Muscle of leg (tissue), 11 donors: ENCODE results near the gene CDC42BPA. TPM values are rescaled to one million over a fixed set of nuclear protein-coding genes. Genes with fewer than 3 reads are reported as not detected.

ENCODE experiments used
- DNase-seq: peaks from one replicate; pipeline ENCODE4 v3.0.0; 2013
- H3K27ac ChIP-seq: one replicate; pipeline ENCODE4 v1.5.1; 2013; ENCODE audit warnings: mild to moderate bottlenecking, low read length, control low read depth
- H3K27me3 ChIP-seq: one replicate; pipeline ENCODE4 v1.6.1; 2013; ENCODE audit warnings: low read length; ENCODE audit not compliant: control insufficient read depth, insufficient read depth
- H3K36me3 ChIP-seq: one replicate; pipeline ENCODE4 v1.6.1; 2013; ENCODE audit warnings: low read length; ENCODE audit not compliant: control insufficient read depth, insufficient read depth
- H3K4me1 ChIP-seq: one replicate; pipeline ENCODE4 v1.6.1; 2013; ENCODE audit warnings: low read length; ENCODE audit not compliant: control insufficient read depth, insufficient read depth
- H3K4me3 ChIP-seq: one replicate; pipeline ENCODE4 v1.5.1; 2013; ENCODE audit warnings: low read length, control low read depth
- H3K9me3 ChIP-seq: replicated peaks from 2 replicates; pipeline ENCODE4 v1.6.1; 2013; ENCODE audit warnings: low read depth, low read length; ENCODE audit not compliant: control insufficient read depth
- WGBS: methylation state at CpG from one replicate; pipeline ENCODE4 v1.1.5; 2013; ENCODE audit warnings: missing lambda C conversion rate; ENCODE audit not compliant: insufficient coverage; 5-methylcytosine and 5-hydroxymethylcytosine counted together
- polyA plus RNA-seq, 8 donors: library from polyadenylated mRNA; unstranded; fragments of 120-200 nt; gene quantifications; one replicate each; pipeline versions ENCODE4 v1.2.1 to v1.2.3, GENCODE V29; 2013; ENCODE audit warnings: inconsistent platforms in 1 of 8, low replicate concordance in 1 of 8; ENCODE audit not compliant: insufficient read length in 8 of 8, insufficient read depth in 1 of 8
- total RNA-seq: library from RNA; stranded (reverse); fragments of 120-200 nt; gene quantifications from one replicate; pipeline ENCODE4 v1.2.4, GENCODE V29; 2013

Gene CDC42BPA
- total and polyA plus RNA-seq, 9 donors: 22.0 to 38.2 (median 29.3) TPM

DNA sequence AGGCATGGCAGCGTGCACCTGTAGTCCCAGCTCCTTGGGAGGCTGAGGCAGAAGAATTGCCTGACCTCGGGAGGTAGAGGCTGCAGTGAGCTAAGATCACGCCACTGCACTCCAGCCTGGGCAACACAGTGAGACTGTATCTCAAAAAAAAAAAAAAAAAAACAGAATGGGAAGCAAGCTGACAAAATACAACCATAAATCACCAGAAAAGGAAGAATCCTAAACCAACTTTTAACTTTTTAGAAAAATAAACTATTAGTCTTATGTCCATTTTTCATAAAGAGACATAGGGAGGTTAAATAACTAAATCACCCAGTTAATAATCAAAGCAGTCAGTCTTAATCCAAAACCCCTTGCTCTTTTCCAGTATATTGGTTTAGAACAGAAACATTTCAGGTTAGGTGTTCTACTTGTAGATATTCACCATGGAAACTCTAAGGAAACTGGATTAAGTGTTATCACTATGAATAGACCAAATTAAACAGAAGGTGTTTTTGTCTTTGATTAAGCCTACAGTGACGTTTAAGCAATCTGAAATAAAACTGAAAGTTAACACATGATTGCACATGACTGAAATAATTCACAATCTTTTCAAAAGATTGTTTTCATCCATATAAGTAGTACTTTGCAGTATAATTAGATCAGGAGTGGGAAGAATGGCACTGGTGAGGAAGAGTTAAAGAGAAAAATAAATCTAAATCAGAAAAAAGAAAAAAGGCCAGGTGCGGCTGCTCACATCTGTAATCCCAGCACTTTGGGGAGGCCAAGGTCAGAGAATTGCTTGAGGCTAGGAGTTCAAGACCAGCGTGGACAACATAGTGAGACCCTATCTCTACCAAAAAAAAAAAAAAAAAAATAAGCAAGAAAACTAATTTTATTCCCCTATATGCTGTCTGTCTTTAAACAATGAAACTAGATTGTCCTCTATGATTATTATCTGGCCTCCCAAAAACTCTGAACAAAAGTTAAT lies 9.6 kb downstream of the CDC42BPA start:
- Histone ChIP-seq H3K27ac (no peak overlapping the region), H3K36me3 (peaks cover 3% of the 10 kb centered on the region), H3K4me3 (no peak overlapping the region), H3K9me3 (no peaks in the 10 kb centered on the region), H3K27me3 (no peaks in the 10 kb centered on the region), H3K4me1 (no peaks in the 10 kb centered on the region)
- no peak for DNase-seq
- WGBS: 100% methylated on average over 1 of the region's 6 CpGs

- Histone ChIP-seq H3K27ac (no peak overlapping the region), H3K36me3 (no peaks in the 10 kb centered on the region), H3K9me3 (no peaks in the 10 kb centered on the region), H3K27me3 (no peaks in the 10 kb centered on the region), H3K4me3 (no peak overlapping the region), H3K4me1 (no peaks in the 10 kb centered on the region)
- WGBS: no CpG with 5 or more reads among the region's 3 CpGs
- DNase-seq: no peak
Observed at GRCh38 chr1:227306689-227307088, 11.6 kb downstream of the CDC42BPA start.

DNA sequence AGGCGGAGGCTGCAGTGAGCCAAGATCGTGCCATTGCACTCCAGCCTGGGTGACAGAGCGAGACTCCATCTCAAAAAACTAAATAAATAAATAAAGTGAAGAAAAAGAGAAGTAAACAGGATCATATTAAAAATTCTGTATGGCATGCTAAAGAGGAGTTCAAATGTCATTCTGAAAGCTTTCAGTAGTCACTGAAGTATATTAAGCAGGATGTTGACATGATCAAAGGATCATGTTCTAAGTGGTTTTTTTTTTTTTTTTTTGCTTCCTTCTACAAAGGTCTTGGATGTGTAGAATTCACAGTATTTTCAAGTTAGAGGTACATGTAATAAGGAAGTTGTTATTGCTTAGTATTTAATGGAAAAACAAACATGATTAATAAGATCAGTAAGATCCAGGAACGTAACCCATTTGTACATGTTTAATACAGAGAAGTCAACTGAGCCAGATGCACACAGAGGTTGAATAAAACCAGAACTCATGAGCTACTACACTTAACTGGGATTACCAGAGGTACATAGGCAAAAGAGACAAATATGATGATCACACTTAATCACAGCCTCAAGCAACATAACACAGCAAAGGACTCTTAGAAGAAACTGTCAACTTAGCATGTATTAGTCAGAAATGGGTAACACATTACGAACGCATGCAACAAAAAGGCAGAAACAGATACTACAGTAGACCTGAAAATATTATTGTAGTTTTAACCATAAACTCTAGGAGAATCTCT lies 12.2 kb downstream of the CDC42BPA start:
- H3K4me3 ChIP-seq: no peak overlapping the region
- no peaks in the 10 kb centered on the region for H3K27me3 ChIP-seq
- DNase-seq: no peak
- H3K4me1 ChIP-seq: no peaks in the 10 kb centered on the region
- WGBS: no CpG with 5 or more reads among the region's 6 CpGs
- H3K36me3 ChIP-seq: no peaks in the 10 kb centered on the region
- no peaks in the 10 kb centered on the region for H3K9me3 ChIP-seq
- H3K27ac ChIP-seq: no peak overlapping the region

DNA sequence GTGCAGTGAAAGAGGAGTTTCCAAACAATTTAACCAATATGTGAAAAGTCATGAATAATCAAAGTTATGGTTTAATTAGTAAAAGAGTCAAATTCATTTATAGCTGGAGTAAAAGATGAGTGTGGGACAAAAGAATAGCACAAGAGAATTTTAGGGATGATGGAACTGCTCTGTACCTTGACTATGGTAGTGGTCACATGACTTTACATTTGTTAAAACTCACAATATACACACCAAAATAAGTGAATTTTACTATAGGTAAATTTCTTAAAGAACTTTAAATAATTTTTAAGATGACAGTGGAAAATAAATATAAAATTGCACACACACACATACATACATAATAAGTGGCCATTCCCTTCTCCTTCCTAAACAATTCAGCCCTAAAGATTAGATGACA lies 13.6 kb downstream of the CDC42BPA start:
- Histone ChIP-seq H3K27ac (no peak overlapping the region), H3K4me1 (no peaks in the 10 kb centered on the region), H3K9me3 (no peaks in the 10 kb centered on the region), H3K27me3 (no peaks in the 10 kb centered on the region), H3K36me3 (no peaks in the 10 kb centered on the region), H3K4me3 (no peak overlapping the region)
- DNase-seq: no peak

GRCh38 chr1:227303662-227304061 lies 14.6 kb downstream of the CDC42BPA start:
- DNase-seq: no peak
- no peak overlapping the region for H3K27ac ChIP-seq
- H3K4me1 ChIP-seq: no peaks in the 10 kb centered on the region
- H3K36me3 ChIP-seq: no peaks in the 10 kb centered on the region
- no peaks in the 10 kb centered on the region for H3K9me3 ChIP-seq
- no peaks in the 10 kb centered on the region for H3K27me3 ChIP-seq
- no peak overlapping the region for H3K4me3 ChIP-seq

GRCh38 chr1:227300682-227301081 lies 17.6 kb downstream of the CDC42BPA start:
- 94% methylated on average over 2 of the region's 7 CpGs for WGBS

DNA sequence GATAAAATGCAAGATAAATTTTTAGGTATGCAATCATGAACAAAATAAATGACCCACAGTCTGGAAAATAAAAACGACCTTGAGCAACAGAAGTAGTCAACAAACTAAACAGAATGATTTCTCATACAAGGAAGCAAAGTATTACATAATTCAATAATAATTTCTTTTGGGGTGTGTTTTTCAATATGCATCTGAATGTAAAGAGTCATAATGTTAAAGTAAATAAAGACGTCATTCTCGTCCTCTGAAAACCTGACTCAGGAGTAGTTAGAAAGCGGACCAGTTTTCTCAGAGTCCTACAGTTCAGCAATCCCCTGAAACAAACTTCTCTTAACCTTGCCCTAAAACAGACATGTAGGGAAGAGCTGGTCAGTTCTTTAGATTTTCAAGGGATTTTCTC lies 18.6 kb downstream of the CDC42BPA start:
- DNase-seq: peak; percentile 37
- Histone ChIP-seq H3K27ac (peak overlapping the region; percentile 80), H3K9me3 (no peaks in the 10 kb centered on the region), H3K27me3 (no peaks in the 10 kb centered on the region), H3K36me3 (no peaks in the 10 kb centered on the region), H3K4me1 (peaks cover 3% of the 10 kb centered on the region), H3K4me3 (no peak overlapping the region)
- no CpG with 5 or more reads among the region's 4 CpGs for WGBS

More at GRCh38 chr1:227300682-227301081, 17.6 kb downstream of the CDC42BPA start:
- Histone ChIP-seq H3K4me1 (peaks cover 3% of the 10 kb centered on the region), H3K27ac (no peak overlapping the region), H3K36me3 (no peaks in the 10 kb centered on the region), H3K9me3 (no peaks in the 10 kb centered on the region), H3K27me3 (no peaks in the 10 kb centered on the region), H3K4me3 (no peak overlapping the region)
- no peak for DNase-seq

- H3K27ac ChIP-seq: peak overlapping the region; percentile 80
- H3K27me3 ChIP-seq: no peaks in the 10 kb centered on the region
- no peaks in the 10 kb centered on the region for H3K36me3 ChIP-seq
- H3K4me1 ChIP-seq: peaks cover 3% of the 10 kb centered on the region
- H3K4me3 ChIP-seq: no peak overlapping the region
- H3K9me3 ChIP-seq: no peaks in the 10 kb centered on the region
- peak; percentile 80 for DNase-seq
Observed at GRCh38 chr1:227299241-227299627, 19.1 kb downstream of the CDC42BPA start.

DNA sequence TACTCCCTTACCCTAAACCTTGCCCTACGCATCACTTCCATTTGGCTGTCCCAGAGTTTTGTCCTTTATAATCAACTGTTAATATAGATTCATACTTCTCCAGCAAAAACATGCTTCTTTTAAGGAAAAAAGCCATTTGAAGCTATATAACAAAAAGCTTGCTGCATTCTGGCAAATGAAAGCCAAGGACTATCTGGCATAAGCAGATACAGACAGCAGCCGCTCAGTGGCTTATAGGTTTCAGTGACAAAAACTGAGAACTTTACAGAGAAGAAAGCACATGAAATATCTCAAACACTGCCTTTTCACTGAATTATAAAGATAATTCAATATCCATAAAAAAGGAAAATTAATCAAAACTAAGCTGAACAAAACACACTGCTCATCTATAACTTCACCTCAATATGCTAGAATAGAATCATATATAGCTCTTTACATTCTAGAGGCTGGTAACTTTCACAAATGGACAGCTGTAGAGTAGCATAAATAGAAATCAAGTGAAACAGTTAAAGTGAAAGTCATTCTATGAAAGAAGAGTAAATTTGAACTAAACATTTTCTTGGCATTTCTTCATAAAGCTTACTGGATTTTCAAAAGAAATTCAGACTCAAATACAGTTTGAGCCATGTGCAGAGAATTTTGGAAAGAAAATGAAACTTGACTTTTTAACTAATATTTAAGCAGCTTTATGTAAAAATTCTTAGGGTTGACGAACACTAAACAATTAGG lies 19.6 kb downstream of the CDC42BPA start:
- no peaks in the 10 kb centered on the region for H3K36me3 ChIP-seq
- 20% methylated on average over 1 of the region's 3 CpGs for WGBS
- peaks cover 3% of the 10 kb centered on the region for H3K4me1 ChIP-seq
- no peaks in the 10 kb centered on the region for H3K9me3 ChIP-seq
- H3K27ac ChIP-seq: peak overlapping the region; percentile 80
- no peak overlapping the region for H3K4me3 ChIP-seq
- H3K27me3 ChIP-seq: no peaks in the 10 kb centered on the region
- peak; percentile 58 for DNase-seq
